Keratinocyte (primary cell): Measurements from ENCODE around the gene PHLDB3. TPM values are rescaled to one million over a fixed set of nuclear protein-coding genes. Genes with fewer than 3 reads are reported as not detected.
A peak's percentile ranks its signal among the peaks of the same experiment; 100 is the strongest.
"Not testable (repeated sequence)": the region's sequence is repeated elsewhere in the genome, so short reads cannot be mapped to it uniquely, and the experiment has no call there.

ENCODE experiments used
- DNase-seq: peaks from one replicate; pipeline ENCODE4 v3.0.0-alpha.2; 2011; ENCODE audit warnings: low read depth, missing footprints, low spot score
- FAIRE-seq: peaks from 2 replicates; lab custom pipeline; 2011; peaks lifted over from hg19 to GRCh38; lab: Jason Lieb, UNC
- H2AFZ ChIP-seq: 2 replicates; pipeline ENCODE4 v1.6.0; 2012; ENCODE audit warnings: low read length, control low read depth, inconsistent platforms; ENCODE audit not compliant: control insufficient read depth
- H3K27ac ChIP-seq: 2 replicates; pipeline ENCODE4 v1.5.1; 2011; ENCODE audit warnings: low read length; ENCODE audit not compliant: control insufficient read depth, insufficient read depth
- H3K27me3 ChIP-seq: 3 replicates; pipeline ENCODE4 v1.6.0; 2011; ENCODE audit warnings: low read length; ENCODE audit not compliant: control insufficient read depth, insufficient read depth; ENCODE audit errors: extremely low read depth
- H3K36me3 ChIP-seq, 2 experiments: 2 replicates in 1 of 2; 3 replicates in 1 of 2; pipeline ENCODE4 v1.5.1; 2011; ENCODE audit warnings: low read length in 2 of 2, mild to moderate bottlenecking in 1 of 2; ENCODE audit not compliant: control insufficient read depth in 2 of 2, insufficient read depth in 2 of 2; ENCODE audit errors: extremely low read depth in 1 of 2
- H3K4me1 ChIP-seq: 3 replicates; pipeline ENCODE4 v1.5.1; 2011; ENCODE audit warnings: low read length; ENCODE audit not compliant: control insufficient read depth, insufficient read depth; ENCODE audit errors: extremely low read depth
- H3K4me2 ChIP-seq: 3 replicates; pipeline ENCODE4 v1.6.0; 2011; ENCODE audit warnings: low read depth, low read length; ENCODE audit not compliant: control insufficient read depth, insufficient read depth; ENCODE audit errors: extremely low read depth
- H3K4me3 ChIP-seq, 3 experiments: fragments of 200-600 bp in 1 of 3; sonication (generic) in 1 of 3; 2 replicates in 2 of 3; 3 replicates in 1 of 3; pipeline ENCODE4 v1.5.1; 2011 to 2016; ENCODE audit warnings: low read length in 3 of 3, mild to moderate bottlenecking in 3 of 3, control low read depth in 2 of 3, inconsistent platforms in 1 of 3, low read depth in 1 of 3, mixed read lengths in 1 of 3, mixed run types in 1 of 3, moderate library complexity in 1 of 3; ENCODE audit not compliant: control insufficient read depth in 2 of 3, insufficient read depth in 2 of 3; ENCODE audit errors: extremely low read depth in 1 of 3
- H3K79me2 ChIP-seq: 2 replicates; pipeline ENCODE4 v1.6.0; 2012; ENCODE audit warnings: low read length; ENCODE audit not compliant: control insufficient read depth, insufficient read depth
- H3K9ac ChIP-seq: 3 replicates; pipeline ENCODE4 v1.6.0; 2011; ENCODE audit warnings: low read length; ENCODE audit not compliant: control insufficient read depth, insufficient read depth; ENCODE audit errors: extremely low read depth
- H3K9me1 ChIP-seq: 3 replicates; pipeline ENCODE4 v1.6.0; 2011; ENCODE audit warnings: low read length; ENCODE audit not compliant: control insufficient read depth, insufficient read depth; ENCODE audit errors: extremely low read depth
- H3K9me3 ChIP-seq: 2 replicates; pipeline ENCODE4 v1.5.1; 2012; ENCODE audit warnings: low read depth, low read length; ENCODE audit not compliant: control insufficient read depth
- H4K20me1 ChIP-seq: 3 replicates; pipeline ENCODE4 v1.6.0; 2011; ENCODE audit warnings: low read length; ENCODE audit not compliant: control insufficient read depth, insufficient read depth; ENCODE audit errors: extremely low read depth
- EZH2 ChIP-seq: IDR thresholded peaks from one replicate; pipeline ENCODE4 v1.6.1; 2012; ENCODE audit warnings: inconsistent platforms, mild to moderate bottlenecking, low read length, moderate library complexity
- dilution Hi-C: fragments of 300-500 bp; cut with MboI; formaldehyde crosslinking; loops from one replicate; pipeline ENCODE4 v1.7.0; 2020; ENCODE audit warnings: low sequenced_read_pairs; ENCODE audit not compliant: extremely low pct_ligation_motif_present
- polyA plus RNA-seq, 5 experiments: library from polyadenylated mRNA; depleted of rRNA in 3 of 5; stranded (reverse) in 3 of 5; stranded (forward) in 1 of 5; unstranded in 1 of 5; fragments of >200 nt; gene quantifications; 1 replicate in 1 of 5; 2 replicates in 3 of 5; 3 replicates in 1 of 5; pipeline versions ENCODE4 v1.2.1 to v1.2.3, GENCODE V29; 2011 to 2012; ENCODE audit warnings: missing spikeins in 2 of 5, low read depth in 1 of 5, low replicate concordance in 1 of 5
- TF ChIP-seq, protein P1 (sequence below), 3 experiments: IDR thresholded peaks in 1 of 3; conservative IDR thresholded peaks in 1 of 3; optimal IDR thresholded peaks in 1 of 3; 2 replicates in 2 of 3; 3 replicates in 1 of 3; pipeline versions ENCODE3 to v1.5.1; 2011; ENCODE audit warnings: low read length in 3 of 3, mild to moderate bottlenecking in 3 of 3, moderate library complexity in 2 of 3, control low read depth in 1 of 3, inconsistent platforms in 1 of 3; ENCODE audit not compliant: insufficient read depth in 2 of 3; ENCODE audit errors: extremely low read depth in 1 of 3

The PHLDB3 gene
- polyA plus RNA-seq, 1 donor (not counting 4 experiments of a cell fraction or from before 2014, with no cell fraction given): 6.7 TPM

DNA sequence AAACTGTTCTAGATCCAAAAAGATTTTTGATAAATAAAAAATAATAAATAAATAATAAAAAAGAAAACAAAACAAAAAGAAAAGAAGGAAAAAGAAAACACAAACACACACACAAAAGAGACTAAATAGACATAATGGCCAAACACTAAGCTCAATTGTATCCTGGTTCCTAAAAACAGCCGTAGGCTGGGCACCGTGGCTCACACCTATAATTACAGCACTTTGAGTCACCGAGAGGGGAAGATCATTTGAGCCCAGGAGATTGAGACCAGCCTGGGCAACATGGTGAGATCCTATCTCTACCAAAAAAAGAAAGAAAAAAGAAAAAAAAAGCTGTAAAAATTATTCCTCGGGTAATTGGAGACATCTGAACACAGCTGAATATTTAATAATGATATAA, 13.5 kb upstream of the PHLDB3 start:
- no peaks in the 10 kb centered on the region for H3K27me3 ChIP-seq
- H2AFZ ChIP-seq: no peak overlapping the region
- peak overlapping the region; percentile 36 for H3K27ac ChIP-seq
- dilution Hi-C loops: no loop called here
- peaks cover 11% of the 10 kb centered on the region in 2 experiments for H3K36me3 ChIP-seq
- DNase-seq: no peak
- FAIRE-seq: no peak
- peak overlapping the region; percentile 22 for H3K9ac ChIP-seq
- peaks cover 3% of the 10 kb centered on the region for H4K20me1 ChIP-seq
- H3K4me2 ChIP-seq: no peak overlapping the region
- H3K9me3 ChIP-seq: no peaks in the 10 kb centered on the region
- TF ChIP-seq EZH2: no peak
- TF ChIP-seq, protein P1, sequence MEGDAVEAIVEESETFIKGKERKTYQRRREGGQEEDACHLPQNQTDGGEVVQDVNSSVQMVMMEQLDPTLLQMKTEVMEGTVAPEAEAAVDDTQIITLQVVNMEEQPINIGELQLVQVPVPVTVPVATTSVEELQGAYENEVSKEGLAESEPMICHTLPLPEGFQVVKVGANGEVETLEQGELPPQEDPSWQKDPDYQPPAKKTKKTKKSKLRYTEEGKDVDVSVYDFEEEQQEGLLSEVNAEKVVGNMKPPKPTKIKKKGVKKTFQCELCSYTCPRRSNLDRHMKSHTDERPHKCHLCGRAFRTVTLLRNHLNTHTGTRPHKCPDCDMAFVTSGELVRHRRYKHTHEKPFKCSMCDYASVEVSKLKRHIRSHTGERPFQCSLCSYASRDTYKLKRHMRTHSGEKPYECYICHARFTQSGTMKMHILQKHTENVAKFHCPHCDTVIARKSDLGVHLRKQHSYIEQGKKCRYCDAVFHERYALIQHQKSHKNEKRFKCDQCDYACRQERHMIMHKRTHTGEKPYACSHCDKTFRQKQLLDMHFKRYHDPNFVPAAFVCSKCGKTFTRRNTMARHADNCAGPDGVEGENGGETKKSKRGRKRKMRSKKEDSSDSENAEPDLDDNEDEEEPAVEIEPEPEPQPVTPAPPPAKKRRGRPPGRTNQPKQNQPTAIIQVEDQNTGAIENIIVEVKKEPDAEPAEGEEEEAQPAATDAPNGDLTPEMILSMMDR (optimal IDR thresholded peaks at IDR 0.05 in 1 of 3, IDR thresholded peaks at IDR 0.05 in 1 of 3, conservative IDR thresholded peaks at IDR 0.05 in 1 of 3; ENCODE audit: extremely low read depth in 1 of 3, insufficient read depth in 2 of 3, low read length in 3 of 3): no peak
- H3K79me2 ChIP-seq: peaks cover 36% of the 10 kb centered on the region
- no peaks in the 10 kb centered on the region for H3K9me1 ChIP-seq
- H3K4me1 ChIP-seq: peaks cover 17% of the 10 kb centered on the region
- no peak overlapping the region for H3K4me3 ChIP-seq

DNA sequence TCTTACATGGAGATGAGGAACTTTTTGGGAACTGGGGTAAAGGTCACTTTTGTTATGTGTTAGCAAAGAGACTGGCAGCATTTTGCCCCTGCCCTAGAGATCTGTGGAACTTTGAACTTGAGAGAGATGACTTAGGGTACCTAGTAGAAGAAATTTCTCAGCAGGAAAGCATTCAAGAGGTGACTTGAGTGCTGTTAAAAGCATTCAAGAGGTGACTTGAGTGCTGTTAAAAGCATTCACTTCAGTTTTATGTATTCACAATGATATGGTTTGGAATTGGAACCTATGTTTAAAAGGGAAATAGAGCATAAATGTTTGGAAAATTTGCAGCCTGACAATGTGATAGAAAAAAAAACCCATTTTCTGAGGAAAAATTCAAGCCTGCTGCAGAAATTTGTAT, 7.9 kb upstream of the PHLDB3 start:
- DNase-seq, FAIRE-seq, H3K4me3 ChIP-seq, H3K9me1 ChIP-seq, H3K4me2 ChIP-seq, H4K20me1 ChIP-seq, H3K4me1 ChIP-seq, H3K27me3 ChIP-seq, H3K9me3 ChIP-seq, H2AFZ ChIP-seq, H3K27ac ChIP-seq, dilution Hi-C loops, H3K9ac ChIP-seq: not testable (repeated sequence)
- Histone ChIP-seq H3K36me3 (peaks cover 24 to 25% of the 10 kb centered on the region in 2 experiments), H3K79me2 (peaks cover 13% of the 10 kb centered on the region)

DNA sequence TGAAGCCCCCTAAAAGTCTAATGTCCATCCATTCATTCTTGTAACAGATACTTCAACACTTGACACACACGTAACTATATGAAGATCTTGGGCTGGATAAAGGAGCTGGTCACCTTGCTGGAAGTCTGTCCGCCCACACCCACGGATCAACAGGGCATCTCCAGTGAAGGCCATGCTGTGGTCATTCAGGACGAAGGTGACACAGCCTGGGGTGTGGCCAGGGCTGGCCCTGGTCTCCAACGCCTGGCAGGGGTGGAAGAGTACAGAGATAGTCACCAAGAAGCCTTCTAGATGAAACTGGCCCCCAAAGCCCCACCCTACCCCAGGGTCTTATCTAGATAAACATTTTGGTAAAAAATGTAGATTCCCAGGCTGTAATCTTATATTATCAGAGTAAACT, 6.8 kb upstream of the PHLDB3 start:
- no peak overlapping the region for H3K9ac ChIP-seq
- no peak for TF ChIP-seq EZH2
- TF ChIP-seq, protein P1 (optimal IDR thresholded peaks at IDR 0.05 in 1 of 3, IDR thresholded peaks at IDR 0.05 in 1 of 3, conservative IDR thresholded peaks at IDR 0.05 in 1 of 3; ENCODE audit: extremely low read depth in 1 of 3, insufficient read depth in 2 of 3, low read length in 3 of 3): no peak

More for the DNA sequence above, 6.8 kb upstream of the PHLDB3 start:
- H3K27me3 ChIP-seq: no peaks in the 10 kb centered on the region
- H2AFZ ChIP-seq: no peak overlapping the region
- H3K4me2 ChIP-seq: no peak overlapping the region
- DNase-seq (no peak), FAIRE-seq (no peak)
- no peaks in the 10 kb centered on the region for H3K9me1 ChIP-seq
- no peaks in the 10 kb centered on the region for H3K4me1 ChIP-seq
- no peaks in the 10 kb centered on the region for H3K9me3 ChIP-seq
- no peak overlapping the region for H3K27ac ChIP-seq
- peaks cover 17 to 29% of the 10 kb centered on the region in 2 experiments for H3K36me3 ChIP-seq
- H4K20me1 ChIP-seq: no peaks in the 10 kb centered on the region
- H3K4me3 ChIP-seq: no peak overlapping the region
- dilution Hi-C loops: no loop called here
- H3K79me2 ChIP-seq: peaks cover 4% of the 10 kb centered on the region
